ENCODE results near the gene IP6K2.

IP6K2 gene

DNA sequence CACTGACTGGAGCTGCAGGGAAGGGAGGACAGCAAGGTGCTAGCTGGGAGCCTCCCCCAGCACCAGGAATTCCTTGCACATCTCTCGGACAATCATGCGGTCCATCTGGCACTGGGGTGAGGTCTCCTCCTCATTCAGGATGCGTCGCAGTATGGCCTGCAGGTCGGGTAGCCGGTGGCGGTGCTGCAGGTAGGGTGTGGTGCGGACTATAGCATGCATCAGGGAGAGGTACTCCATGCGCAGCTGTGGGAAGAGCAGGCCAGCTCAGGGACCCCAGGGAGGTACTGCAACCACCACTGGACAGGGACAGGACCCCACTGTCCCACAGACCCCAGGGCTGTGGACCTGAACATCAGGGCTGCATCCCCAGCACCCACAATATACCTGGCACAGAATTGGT is 42.5 kb downstream of the IP6K2 start:
- TF ChIP-seq, protein P1, sequence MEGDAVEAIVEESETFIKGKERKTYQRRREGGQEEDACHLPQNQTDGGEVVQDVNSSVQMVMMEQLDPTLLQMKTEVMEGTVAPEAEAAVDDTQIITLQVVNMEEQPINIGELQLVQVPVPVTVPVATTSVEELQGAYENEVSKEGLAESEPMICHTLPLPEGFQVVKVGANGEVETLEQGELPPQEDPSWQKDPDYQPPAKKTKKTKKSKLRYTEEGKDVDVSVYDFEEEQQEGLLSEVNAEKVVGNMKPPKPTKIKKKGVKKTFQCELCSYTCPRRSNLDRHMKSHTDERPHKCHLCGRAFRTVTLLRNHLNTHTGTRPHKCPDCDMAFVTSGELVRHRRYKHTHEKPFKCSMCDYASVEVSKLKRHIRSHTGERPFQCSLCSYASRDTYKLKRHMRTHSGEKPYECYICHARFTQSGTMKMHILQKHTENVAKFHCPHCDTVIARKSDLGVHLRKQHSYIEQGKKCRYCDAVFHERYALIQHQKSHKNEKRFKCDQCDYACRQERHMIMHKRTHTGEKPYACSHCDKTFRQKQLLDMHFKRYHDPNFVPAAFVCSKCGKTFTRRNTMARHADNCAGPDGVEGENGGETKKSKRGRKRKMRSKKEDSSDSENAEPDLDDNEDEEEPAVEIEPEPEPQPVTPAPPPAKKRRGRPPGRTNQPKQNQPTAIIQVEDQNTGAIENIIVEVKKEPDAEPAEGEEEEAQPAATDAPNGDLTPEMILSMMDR (IDR thresholded peaks at IDR 0.05; ENCODE audit: low read depth, low read length) = no peak
- H3K4me3 ChIP-seq (ENCODE audit: low read depth, low read length) = no peak overlapping the region

DNA sequence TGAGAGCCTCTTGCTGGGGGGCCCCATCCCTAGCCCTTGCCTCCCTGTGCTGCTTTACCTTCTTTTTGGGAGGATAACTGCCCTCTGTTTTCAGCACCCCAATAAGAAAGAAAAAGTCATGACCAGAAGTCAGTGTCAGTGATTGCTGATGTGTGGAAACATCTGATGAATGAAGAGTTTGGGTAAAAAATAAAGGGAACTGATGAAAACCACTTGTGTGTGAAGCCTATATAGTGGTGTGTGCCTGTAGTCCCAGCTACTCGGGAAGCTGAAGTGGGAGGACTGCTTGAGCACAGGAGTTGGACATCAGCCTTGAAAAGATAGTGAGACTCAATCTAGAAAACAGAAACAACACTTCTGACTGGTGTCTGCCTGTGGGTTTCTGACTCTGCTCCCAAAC is 44.5 kb downstream of the IP6K2 start:
- TF ChIP-seq, protein P1 (IDR thresholded peaks at IDR 0.05; ENCODE audit: low read depth, low read length) = no peak
- H3K4me3 ChIP-seq (ENCODE audit: low read depth, low read length) = no peak overlapping the region

DNA sequence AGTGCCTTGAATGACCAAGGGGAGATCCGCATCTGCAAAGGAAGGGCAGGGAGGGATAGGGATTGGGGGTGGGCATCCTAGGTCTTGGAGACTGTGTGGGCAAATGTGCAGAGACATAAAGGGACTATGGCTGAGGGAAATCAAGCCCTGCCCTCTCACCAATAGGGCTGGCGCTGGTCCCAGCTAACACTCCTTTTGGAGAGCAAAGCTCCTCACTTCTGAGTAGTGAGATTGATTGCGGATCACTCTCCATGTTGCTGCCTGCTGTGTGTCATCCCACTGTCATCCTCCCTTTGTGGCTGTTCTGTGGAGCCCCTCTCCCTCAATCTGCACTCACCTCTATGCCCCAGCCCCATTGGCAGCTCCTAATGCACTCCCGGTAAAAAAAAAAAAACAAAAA is 52.1 kb downstream of the IP6K2 start:
- TF ChIP-seq, protein P1 (IDR thresholded peaks at IDR 0.05; ENCODE audit: low read depth, low read length) = no peak

DNA sequence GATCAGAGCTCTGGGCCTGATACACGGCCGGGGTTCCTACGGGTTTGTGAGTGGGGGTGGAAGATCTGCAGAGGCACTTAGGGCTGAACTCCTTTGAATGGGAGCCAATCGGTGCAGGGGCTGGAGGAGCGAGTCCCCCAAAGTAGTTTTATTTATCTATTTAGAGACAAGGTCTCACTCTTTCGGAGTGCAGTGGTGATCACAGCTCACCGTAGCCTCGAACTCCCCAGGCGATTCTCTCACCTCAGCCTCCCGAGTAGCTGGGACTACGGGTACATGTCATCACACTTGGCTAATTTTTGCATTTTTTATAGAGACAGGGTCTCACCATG is 52.7 kb downstream of the IP6K2 start:
- H3K4me3 ChIP-seq (ENCODE audit: low read depth, low read length) = no peak overlapping the region; the same call in 1 of the 2 replicates

More for the DNA sequence above, 52.1 kb downstream of the IP6K2 start:
- H3K4me3 ChIP-seq (ENCODE audit: low read depth, low read length) = no peak overlapping the region

DNA sequence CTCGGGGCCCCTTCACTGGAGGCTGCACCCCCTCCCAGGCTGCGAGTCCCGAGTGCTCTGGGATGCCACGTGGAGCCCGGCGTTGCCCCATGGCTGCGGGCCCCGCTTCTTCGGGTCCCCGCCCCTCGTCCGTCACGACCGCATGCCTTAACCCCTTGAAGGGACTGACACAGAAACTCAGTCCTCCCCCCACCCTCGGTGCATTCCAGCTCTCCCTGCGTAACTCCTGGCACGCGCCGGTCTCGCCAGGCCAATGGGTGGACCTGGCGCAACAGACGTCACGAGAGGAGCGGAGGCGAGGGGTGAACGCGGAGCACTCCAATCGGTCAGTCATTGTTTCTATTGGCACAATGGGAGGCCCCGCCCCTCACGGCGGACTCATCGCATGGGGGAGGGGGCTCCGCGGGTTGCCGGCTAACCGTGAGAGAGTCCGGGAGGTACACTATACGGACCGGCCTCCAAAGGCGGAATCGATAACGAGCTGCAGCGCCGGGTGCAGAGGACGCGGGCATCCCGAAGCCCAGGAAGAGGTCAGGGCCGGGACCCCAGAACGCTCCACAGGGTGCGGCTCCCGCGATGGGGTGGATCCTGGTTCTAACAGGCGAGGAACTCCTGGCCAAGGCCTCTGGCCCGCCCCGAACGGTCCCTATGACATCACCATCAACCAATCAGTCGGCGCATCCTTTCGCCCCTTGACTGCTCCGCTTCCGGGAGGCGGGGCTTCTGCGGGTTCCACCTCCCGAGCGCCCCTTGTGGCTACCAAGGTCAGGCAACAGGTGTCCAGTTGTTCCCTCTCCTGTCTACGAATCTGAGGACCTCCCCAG is 53.3 kb downstream of the IP6K2 start:
- TF ChIP-seq, protein P1 (IDR thresholded peaks at IDR 0.05; ENCODE audit: low read depth, low read length) = peak; percentile 87
- peak overlapping the region; percentile 65 for H3K4me3 ChIP-seq (ENCODE audit: low read depth, low read length)

More for the DNA sequence above, 52.7 kb downstream of the IP6K2 start:
- TF ChIP-seq, protein P1 (IDR thresholded peaks at IDR 0.05; ENCODE audit: low read depth, low read length) = no peak

DNA sequence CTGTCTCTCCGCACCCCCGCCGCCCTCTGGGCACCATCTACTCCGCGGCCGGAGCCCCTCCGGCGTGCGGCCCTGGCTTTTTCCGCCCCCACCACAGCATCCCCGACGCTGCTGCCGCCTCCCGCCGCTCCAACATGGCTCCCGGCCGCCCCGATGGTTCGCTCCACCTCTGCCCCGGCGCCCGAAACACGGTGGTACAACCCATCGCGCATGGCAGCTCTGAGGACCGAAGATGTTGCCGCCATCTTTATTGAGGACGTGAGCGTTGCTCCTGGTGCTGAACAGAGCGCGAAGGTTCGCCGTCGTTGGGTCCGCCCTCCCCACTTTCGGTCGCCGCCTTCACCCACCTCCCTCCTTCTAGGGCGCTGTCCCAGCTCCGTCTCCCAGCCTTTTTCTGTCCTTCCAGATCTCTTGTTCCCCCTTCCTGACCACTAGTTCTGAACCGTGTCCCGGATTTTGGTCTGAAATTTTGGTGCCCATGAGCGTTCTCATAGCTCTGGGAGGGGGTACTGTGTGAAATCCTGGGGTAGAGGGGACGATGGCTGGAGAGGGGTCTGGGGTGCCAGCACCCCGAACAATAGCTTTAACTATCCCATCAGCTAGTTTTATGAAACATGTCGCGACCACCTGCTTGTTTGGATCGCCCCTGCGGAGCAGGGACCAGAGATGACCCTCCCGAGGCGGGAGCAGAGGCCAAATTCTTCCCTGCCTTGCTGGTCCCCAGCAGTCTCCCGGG is 54.1 kb downstream of the IP6K2 start, which contains the start of gene CELSR3:
Gene CELSR3, minus strand, starts transcription at position 134 of the 736 bp plus-strand sequence. CDS start 252 bp downstream, outside the sequence.
- H3K4me3 ChIP-seq (ENCODE audit: low read depth, low read length) = peak within 1 kb of the TSS; percentile 65
- TF ChIP-seq, protein P1 (IDR thresholded peaks at IDR 0.05; ENCODE audit: low read depth, low read length) = no peak

Measured in WI38 (cell line).